SU-DHL-6 (cell line): ENCODE measurements around the gene VWA3A.

Experiments
- H2AFZ ChIP-seq: fragments of 200-600 bp; sonication (generic); 2 replicates; pipeline ENCODE4 v1.6.1; 2014; ENCODE audit warnings: low read depth, mild to moderate bottlenecking, moderate library complexity, mixed read lengths, antibody characterized with exemption, low read length; ENCODE audit not compliant: severe bottlenecking
- H3F3A ChIP-seq: fragments of 200-600 bp; shearing (Covaris generic); 2 replicates; pipeline ENCODE4 v1.6.0; 2016; ENCODE audit warnings: antibody characterized with exemption, mild to moderate bottlenecking; ENCODE audit not compliant: insufficient read depth
- H3K27ac ChIP-seq: fragments of 200-600 bp; sonication (generic); 2 replicates; pipeline ENCODE4 v1.5.1; 2016; ENCODE audit warnings: low read depth, mild to moderate bottlenecking, low read length, moderate library complexity, mixed read lengths
- H3K27me3 ChIP-seq: fragments of 200-600 bp; sonication (generic), shearing (Covaris generic); 2 replicates; pipeline ENCODE4 v1.6.0; 2014; ENCODE audit warnings: mild to moderate bottlenecking, low read length
- H3K36me3 ChIP-seq: fragments of 200-600 bp; sonication (generic); 2 replicates; pipeline ENCODE4 v1.6.1; 2014; ENCODE audit warnings: mild to moderate bottlenecking, low read length, mixed read lengths
- H3K4me2 ChIP-seq: fragments of 300-600, 200-600 bp; shearing (Covaris generic), sonication (generic); 2 replicates; pipeline ENCODE4 v1.6.0; 2014; ENCODE audit warnings: low read length, low read depth, mild to moderate bottlenecking; ENCODE audit not compliant: poor library complexity, severe bottlenecking
- H3K4me3 ChIP-seq: fragments of 200-600 bp; sonication (generic); 2 replicates; pipeline ENCODE4 v1.5.1; 2014; ENCODE audit warnings: antibody characterized with exemption, low read length, mild to moderate bottlenecking, mixed read lengths; ENCODE audit not compliant: insufficient read depth, poor library complexity, severe bottlenecking
- H3K79me2 ChIP-seq: fragments of 200-600 bp; sonication (generic); 2 replicates; pipeline ENCODE4 v1.6.1; 2014; ENCODE audit warnings: mild to moderate bottlenecking, low read length, moderate library complexity; ENCODE audit not compliant: insufficient read depth
- H3K9ac ChIP-seq: fragments of 200-600 bp; sonication (generic); 2 replicates; pipeline ENCODE4 v1.7.0; 2014; ENCODE audit warnings: mild to moderate bottlenecking, low read length
- H3K9me2 ChIP-seq: fragments of 200-600 bp; sonication (generic); replicated peaks from 2 replicates; pipeline ENCODE4 v1.6.1; 2014; ENCODE audit warnings: low read length; ENCODE audit not compliant: insufficient read depth
- H3K9me3 ChIP-seq: fragments of 200-600 bp; sonication (generic); 2 replicates; pipeline ENCODE4 v1.6.1; 2014; ENCODE audit warnings: low read length, mixed read lengths; ENCODE audit not compliant: insufficient read depth
- H4K20me1 ChIP-seq: fragments of 200-600 bp; sonication (generic); 2 replicates; pipeline ENCODE4 v1.6.1; 2014; ENCODE audit warnings: low read depth, mild to moderate bottlenecking, antibody characterized with exemption, low read length, moderate library complexity, mixed read lengths
- EZH2phosphoT487 ChIP-seq: fragments of 200-600 bp; sonication (generic), shearing (Covaris generic); conservative IDR thresholded peaks from 2 replicates; pipeline ENCODE4 v1.6.1; 2018; ENCODE audit warnings: mild to moderate bottlenecking, antibody characterized with exemption, low read length, moderate library complexity, mixed read lengths
- TF ChIP-seq, protein P1 (sequence below): fragments of 200-600 bp; sonication (generic); IDR thresholded peaks from one replicate; pipeline ENCODE4 v1.5.1; 2017; ENCODE audit warnings: antibody characterized with exemption, mild to moderate bottlenecking, low read length, moderate library complexity; ENCODE audit not compliant: insufficient read depth, poor library complexity, severe bottlenecking

Gene VWA3A

DNA sequence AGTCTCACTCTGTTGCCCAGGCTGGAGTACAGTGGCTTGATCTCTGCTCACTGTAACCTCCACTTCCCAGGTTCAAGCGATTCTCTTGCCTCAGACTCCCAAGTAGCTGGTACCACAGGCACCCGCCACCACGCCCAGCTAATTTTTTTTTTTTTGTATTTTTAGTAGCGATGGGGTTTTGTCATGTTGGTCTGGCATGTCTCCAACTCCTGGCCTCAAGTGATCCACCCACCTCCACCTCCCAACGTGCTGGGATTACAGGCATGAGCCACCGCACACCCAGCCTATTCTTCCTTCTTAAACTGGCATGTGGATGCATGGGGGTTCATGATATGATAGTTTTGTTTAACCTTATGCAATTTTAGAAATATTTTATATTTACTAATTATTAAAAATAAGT is 39.4 kb upstream of the VWA3A start:
- Histone ChIP-seq H3K27ac (no peak overlapping the region), H3K9me2 (no peaks in the 10 kb centered on the region), H3K79me2 (no peaks in the 10 kb centered on the region), H3F3A (no peaks in the 10 kb centered on the region), H4K20me1 (no peaks in the 10 kb centered on the region), H3K4me3 (no peak overlapping the region), H3K27me3 (no peaks in the 10 kb centered on the region), H3K9me3 (no peaks in the 10 kb centered on the region), H2AFZ (no peak overlapping the region), H3K9ac (no peak overlapping the region), H3K4me2 (no peak overlapping the region), H3K36me3 (no peaks in the 10 kb centered on the region)
- no peak for TF ChIP-seq EZH2phosphoT487
- TF ChIP-seq, protein P1, sequence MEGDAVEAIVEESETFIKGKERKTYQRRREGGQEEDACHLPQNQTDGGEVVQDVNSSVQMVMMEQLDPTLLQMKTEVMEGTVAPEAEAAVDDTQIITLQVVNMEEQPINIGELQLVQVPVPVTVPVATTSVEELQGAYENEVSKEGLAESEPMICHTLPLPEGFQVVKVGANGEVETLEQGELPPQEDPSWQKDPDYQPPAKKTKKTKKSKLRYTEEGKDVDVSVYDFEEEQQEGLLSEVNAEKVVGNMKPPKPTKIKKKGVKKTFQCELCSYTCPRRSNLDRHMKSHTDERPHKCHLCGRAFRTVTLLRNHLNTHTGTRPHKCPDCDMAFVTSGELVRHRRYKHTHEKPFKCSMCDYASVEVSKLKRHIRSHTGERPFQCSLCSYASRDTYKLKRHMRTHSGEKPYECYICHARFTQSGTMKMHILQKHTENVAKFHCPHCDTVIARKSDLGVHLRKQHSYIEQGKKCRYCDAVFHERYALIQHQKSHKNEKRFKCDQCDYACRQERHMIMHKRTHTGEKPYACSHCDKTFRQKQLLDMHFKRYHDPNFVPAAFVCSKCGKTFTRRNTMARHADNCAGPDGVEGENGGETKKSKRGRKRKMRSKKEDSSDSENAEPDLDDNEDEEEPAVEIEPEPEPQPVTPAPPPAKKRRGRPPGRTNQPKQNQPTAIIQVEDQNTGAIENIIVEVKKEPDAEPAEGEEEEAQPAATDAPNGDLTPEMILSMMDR: no peak

DNA sequence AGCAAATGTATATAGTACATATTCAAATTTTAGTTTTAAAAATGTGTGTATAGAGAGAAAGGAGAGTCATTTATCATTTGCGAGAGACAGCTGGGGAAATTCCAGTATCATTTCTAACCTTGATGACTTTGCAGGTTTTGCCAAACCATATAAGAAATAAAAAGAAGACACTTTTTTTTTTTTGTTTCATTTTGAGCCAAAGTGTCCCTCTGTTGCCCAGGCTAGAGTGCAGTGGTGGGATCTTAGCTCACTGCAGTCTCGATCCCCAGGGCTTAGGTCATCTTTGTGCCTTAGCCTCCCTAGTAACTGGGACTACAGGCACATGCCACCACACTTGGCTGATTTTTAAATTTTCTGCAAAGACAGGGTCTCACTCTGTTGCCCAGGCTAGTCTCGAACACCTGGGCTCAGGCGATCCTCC is 38.4 kb upstream of the VWA3A start:
- Histone ChIP-seq H3K36me3 (no peaks in the 10 kb centered on the region), H3K9ac (no peak overlapping the region), H3F3A (no peaks in the 10 kb centered on the region), H3K4me3 (no peak overlapping the region), H4K20me1 (no peaks in the 10 kb centered on the region), H2AFZ (no peak overlapping the region), H3K4me2 (no peak overlapping the region), H3K79me2 (no peaks in the 10 kb centered on the region), H3K27ac (no peak overlapping the region), H3K9me2 (no peaks in the 10 kb centered on the region), H3K27me3 (no peaks in the 10 kb centered on the region), H3K9me3 (no peaks in the 10 kb centered on the region)
- TF ChIP-seq EZH2phosphoT487: no peak
- TF ChIP-seq, protein P1: no peak

DNA sequence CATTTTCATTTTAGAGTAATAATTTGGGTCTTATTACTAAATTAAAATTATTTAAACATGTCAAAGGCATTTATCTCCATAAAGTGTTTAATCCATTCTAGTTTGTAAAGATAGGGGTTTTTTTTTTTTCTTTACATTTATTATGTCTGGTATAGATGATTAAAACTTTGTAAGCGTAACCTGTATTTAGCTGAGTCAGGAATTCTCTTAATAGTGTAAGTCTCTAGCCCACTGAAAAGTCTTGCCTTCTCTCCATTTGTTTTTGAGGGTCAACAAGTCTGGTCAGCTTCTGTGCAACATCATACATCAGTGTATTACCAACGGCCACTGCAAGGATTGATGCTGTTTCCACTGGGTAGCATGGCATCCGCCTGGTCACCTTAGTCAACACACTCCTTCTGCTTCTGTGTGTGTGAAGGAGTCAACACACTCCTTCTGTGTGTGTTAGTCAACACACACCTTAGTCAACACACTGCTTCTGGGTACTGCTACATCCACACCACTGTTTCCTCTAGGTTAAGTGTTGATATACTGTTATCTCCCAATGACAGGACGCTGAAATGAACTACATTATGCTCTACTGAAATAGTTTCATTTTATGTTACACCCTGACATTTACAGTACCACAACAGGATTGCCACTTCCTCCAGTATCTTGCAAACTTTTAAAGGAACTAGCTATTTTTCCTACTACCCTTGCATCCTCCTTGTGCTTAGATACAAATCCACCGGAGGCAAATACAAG is 37.3 kb upstream of the VWA3A start:
- H4K20me1 ChIP-seq: no peaks in the 10 kb centered on the region
- no peaks in the 10 kb centered on the region for H3F3A ChIP-seq
- no peaks in the 10 kb centered on the region for H3K79me2 ChIP-seq
- no peak overlapping the region for H3K4me2 ChIP-seq
- H3K9me3 ChIP-seq: no peaks in the 10 kb centered on the region
- no peak overlapping the region for H3K4me3 ChIP-seq
- H3K27ac ChIP-seq: no peak overlapping the region
- H3K9me2 ChIP-seq: no peaks in the 10 kb centered on the region
- H3K27me3 ChIP-seq: no peaks in the 10 kb centered on the region
- no peak overlapping the region for H2AFZ ChIP-seq
- no peak overlapping the region for H3K9ac ChIP-seq
- no peaks in the 10 kb centered on the region for H3K36me3 ChIP-seq
- no peak for TF ChIP-seq EZH2phosphoT487
- TF ChIP-seq, protein P1: no peak
